Measurements from ENCODE around the gene PFDN4.

PFDN4 gene

DNA sequence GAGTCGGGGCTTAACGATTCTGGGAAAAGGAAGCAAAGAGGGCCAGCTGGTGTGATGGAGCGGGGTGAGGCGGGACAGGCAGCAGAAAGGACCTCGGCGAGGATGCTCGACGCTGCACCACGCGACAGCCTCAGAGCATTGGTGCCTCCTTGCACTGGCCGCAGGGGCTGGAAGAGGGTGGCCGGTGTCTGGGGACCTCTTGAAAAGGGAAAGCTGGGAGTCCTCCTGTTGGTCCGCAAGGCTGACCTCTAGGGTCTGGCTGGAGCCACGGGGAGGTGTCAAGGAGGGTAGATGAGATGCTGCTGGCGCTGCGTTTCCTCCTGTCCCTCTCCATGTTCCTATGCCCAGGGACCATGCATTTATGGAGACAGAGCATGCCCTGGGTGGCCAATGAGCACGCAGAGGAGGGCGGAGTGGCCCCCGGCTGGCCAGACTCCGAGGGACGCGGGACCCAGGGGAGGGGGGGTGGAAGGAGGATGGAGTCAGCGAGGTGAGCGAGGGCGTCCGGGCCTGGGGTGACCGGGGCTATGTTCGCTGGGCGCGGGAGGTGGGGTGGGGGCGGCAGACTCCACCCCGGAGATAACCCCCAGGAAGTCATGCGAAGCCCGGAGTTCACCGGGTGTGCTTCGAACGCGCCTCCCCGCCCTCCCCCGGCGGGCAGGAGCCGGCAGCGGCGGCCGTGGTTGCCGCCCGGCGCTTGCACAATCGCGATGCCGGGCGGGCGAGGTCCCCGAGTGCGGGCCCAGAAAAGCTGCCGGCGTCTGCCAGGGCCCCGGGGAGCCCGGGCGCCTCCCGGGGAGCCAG, 34.0 kb upstream of the PFDN4 start, which contains the start of gene CYP24A1:
Gene CYP24A1, minus strand, starts transcription at position 334 of the 804 bp plus-strand sequence. CDS start 407 bp downstream, outside the sequence.
- H3K4me3 ChIP-seq (ENCODE audit: insufficient read depth, low read depth, low read length, poor library complexity, severe bottlenecking) = peak within 1 kb of the TSS; percentile 30

DNA sequence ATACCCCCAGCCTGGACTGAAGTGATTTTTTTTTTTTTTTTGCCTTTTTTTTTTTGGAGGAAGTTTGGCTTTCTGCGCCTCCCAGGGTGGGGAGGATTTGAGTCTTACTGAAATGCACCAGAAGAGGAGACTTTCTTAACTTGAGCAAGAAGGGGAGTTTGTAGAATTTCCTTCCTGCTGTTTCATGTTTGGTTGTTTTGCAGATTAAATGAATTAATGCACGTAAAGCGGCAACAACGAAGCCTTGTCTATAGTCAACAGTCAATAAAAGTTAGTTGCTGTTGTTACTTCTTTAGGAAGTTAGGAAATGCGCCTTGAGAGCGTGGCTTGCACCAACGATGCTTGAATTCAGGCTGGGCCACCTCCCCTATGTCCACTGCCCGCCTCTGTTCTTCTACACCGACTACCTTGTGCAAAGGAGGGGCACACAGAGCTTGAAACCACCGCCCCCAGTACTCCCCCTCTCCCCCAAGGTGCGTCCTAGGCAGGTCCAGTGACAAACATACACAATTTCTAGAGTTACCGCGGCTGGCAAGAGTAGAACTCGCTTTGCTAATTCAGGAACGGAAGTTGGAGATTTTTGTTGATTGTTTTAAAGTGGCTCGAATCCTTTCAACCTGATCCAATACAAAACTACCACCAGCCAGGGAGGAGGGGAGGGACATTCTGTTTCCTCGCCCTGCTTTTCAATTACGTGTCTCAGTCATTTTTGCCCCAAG, 33.3 kb upstream of the PFDN4 start:
- Histone ChIP-seq H3K27ac (ENCODE audit: insufficient read depth, low read length, poor library complexity, severe bottlenecking) (no peak overlapping the region), H3K27me3 (replicated peaks; ENCODE audit: control insufficient read depth, insufficient read depth, low read length, poor library complexity, severe bottlenecking) (peaks cover 34% of the 10 kb centered on the region), H3K4me3 (ENCODE audit: insufficient read depth, low read depth, low read length, poor library complexity, severe bottlenecking) (peak overlapping the region; percentile 30), H3K4me1 (ENCODE audit: control insufficient read depth, insufficient read depth, low read length, poor library complexity, severe bottlenecking) (peaks cover 7% of the 10 kb centered on the region), H3K36me3 (ENCODE audit: control insufficient read depth, insufficient read depth, low read length) (no peaks in the 10 kb centered on the region), H3K9me3 (ENCODE audit: control insufficient read depth, low read length) (no peaks in the 10 kb centered on the region)
- DNase-seq = no peak

More for the DNA sequence above, 34.0 kb upstream of the PFDN4 start, which contains the start of gene CYP24A1:
- Histone ChIP-seq H3K4me1 (ENCODE audit: control insufficient read depth, insufficient read depth, low read length, poor library complexity, severe bottlenecking) (peaks cover 7% of the 10 kb centered on the region), H3K27me3 (replicated peaks; ENCODE audit: control insufficient read depth, insufficient read depth, low read length, poor library complexity, severe bottlenecking) (peaks cover 34% of the 10 kb centered on the region), H3K9me3 (ENCODE audit: control insufficient read depth, low read length) (no peaks in the 10 kb centered on the region), H3K27ac (ENCODE audit: insufficient read depth, low read length, poor library complexity, severe bottlenecking) (no peak within 1 kb of the TSS), H3K36me3 (ENCODE audit: control insufficient read depth, insufficient read depth, low read length) (no peaks in the 10 kb centered on the region)
- no peak for DNase-seq

DNA sequence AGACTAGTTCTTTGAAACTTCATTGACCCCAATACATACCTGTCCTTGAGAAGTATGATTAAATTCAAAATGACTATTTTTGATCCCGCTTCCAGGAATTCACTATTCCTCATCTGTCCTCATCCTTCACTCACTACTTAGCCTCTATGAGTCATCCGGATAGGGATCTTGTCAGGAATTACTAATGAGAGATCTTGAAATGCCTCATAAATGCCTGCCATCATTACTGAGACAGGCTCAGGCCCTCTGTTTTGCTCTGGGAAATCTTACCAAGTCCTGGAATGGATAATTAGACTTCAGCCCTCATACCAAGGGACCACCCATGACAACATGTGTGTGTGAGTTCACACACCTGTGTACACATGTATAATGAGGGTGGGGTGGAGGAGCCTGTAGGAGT, 31.3 kb upstream of the PFDN4 start:
- peaks cover 7% of the 10 kb centered on the region for H3K4me1 ChIP-seq (ENCODE audit: control insufficient read depth, insufficient read depth, low read length, poor library complexity, severe bottlenecking)
- no peak for DNase-seq
- H3K9me3 ChIP-seq (ENCODE audit: control insufficient read depth, low read length) = no peaks in the 10 kb centered on the region
- no peak overlapping the region for H3K4me3 ChIP-seq (ENCODE audit: insufficient read depth, low read depth, low read length, poor library complexity, severe bottlenecking)
- peaks cover 25% of the 10 kb centered on the region for H3K27me3 ChIP-seq (replicated peaks; ENCODE audit: control insufficient read depth, insufficient read depth, low read length, poor library complexity, severe bottlenecking)
- no peaks in the 10 kb centered on the region for H3K36me3 ChIP-seq (ENCODE audit: control insufficient read depth, insufficient read depth, low read length)
- no peak overlapping the region for H3K27ac ChIP-seq (ENCODE audit: insufficient read depth, low read length, poor library complexity, severe bottlenecking)

DNA sequence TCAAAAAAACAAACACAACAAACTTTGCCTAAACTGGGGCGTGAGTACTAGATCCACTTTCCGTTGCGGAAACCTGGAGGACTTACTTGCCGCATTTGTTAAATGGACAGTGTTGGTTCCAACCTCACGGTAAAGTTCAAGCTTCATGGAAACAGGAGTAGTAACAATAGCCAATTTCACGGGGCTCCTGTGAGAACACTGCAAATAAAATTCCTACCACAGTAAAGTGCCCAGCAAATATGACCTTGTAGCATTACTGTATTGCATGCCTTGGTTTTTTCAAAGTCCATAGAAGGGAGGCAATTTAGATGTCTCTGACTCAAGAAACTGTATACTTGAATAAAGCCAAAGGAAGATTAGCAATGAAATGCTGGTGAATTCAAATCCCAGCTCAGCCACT, 30.5 kb upstream of the PFDN4 start:
- Histone ChIP-seq H3K9me3 (ENCODE audit: control insufficient read depth, low read length) (no peaks in the 10 kb centered on the region), H3K4me3 (ENCODE audit: insufficient read depth, low read depth, low read length, poor library complexity, severe bottlenecking) (no peak overlapping the region), H3K27me3 (replicated peaks; ENCODE audit: control insufficient read depth, insufficient read depth, low read length, poor library complexity, severe bottlenecking) (peaks cover 19% of the 10 kb centered on the region), H3K36me3 (ENCODE audit: control insufficient read depth, insufficient read depth, low read length) (no peaks in the 10 kb centered on the region), H3K4me1 (ENCODE audit: control insufficient read depth, insufficient read depth, low read length, poor library complexity, severe bottlenecking) (peaks cover 7% of the 10 kb centered on the region), H3K27ac (ENCODE audit: insufficient read depth, low read length, poor library complexity, severe bottlenecking) (no peak overlapping the region)
- DNase-seq = no peak

DNA sequence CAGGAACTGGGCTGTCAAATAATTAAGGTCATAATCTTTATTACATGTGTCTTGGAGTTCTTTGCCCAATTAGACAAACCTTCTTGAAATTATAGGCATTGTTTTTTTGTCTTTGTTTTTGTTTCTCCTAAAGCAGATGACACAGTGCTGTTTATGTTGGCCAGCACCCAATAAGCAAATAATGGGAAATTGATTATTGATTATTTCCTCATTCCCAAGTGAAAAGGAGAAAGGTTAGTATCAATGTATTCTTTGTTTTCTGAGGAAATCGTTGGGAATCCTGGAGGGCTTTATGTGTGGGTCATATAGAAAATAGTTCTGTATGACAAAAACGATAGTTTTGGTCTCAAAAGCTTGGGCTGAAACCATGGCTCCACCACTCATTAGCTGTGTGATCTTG, 29.6 kb upstream of the PFDN4 start:
- H3K27me3 ChIP-seq (replicated peaks; ENCODE audit: control insufficient read depth, insufficient read depth, low read length, poor library complexity, severe bottlenecking) = peaks cover 10% of the 10 kb centered on the region
- H3K4me1 ChIP-seq (ENCODE audit: control insufficient read depth, insufficient read depth, low read length, poor library complexity, severe bottlenecking) = peaks cover 7% of the 10 kb centered on the region
- no peak overlapping the region for H3K4me3 ChIP-seq (ENCODE audit: insufficient read depth, low read depth, low read length, poor library complexity, severe bottlenecking)
- no peaks in the 10 kb centered on the region for H3K36me3 ChIP-seq (ENCODE audit: control insufficient read depth, insufficient read depth, low read length)
- no peak overlapping the region for H3K27ac ChIP-seq (ENCODE audit: insufficient read depth, low read length, poor library complexity, severe bottlenecking)
- DNase-seq = no peak
- H3K9me3 ChIP-seq (ENCODE audit: control insufficient read depth, low read length) = no peaks in the 10 kb centered on the region

DNA sequence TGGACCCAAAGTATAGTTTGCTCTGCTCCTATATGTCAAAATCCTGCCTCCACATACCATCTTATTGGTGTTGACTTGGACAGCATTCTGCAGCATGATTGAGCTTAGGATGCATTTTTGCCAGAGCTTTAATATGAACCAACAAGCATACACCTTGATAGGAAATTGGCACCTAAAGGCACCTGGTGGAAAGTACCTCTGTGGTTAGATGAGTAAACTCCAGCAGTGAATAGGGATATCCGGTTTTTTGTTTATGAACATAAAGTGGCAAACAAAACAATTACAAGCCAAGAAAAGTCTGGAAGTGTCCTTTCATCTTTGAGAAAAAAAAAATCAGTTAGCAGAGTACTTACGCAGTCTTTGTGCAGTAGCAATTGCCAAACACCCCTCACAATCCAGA, 27.9 kb upstream of the PFDN4 start:
- Histone ChIP-seq H3K4me3 (ENCODE audit: insufficient read depth, low read depth, low read length, poor library complexity, severe bottlenecking) (no peak overlapping the region), H3K27me3 (replicated peaks; ENCODE audit: control insufficient read depth, insufficient read depth, low read length, poor library complexity, severe bottlenecking) (no peaks in the 10 kb centered on the region), H3K27ac (ENCODE audit: insufficient read depth, low read length, poor library complexity, severe bottlenecking) (no peak overlapping the region), H3K36me3 (ENCODE audit: control insufficient read depth, insufficient read depth, low read length) (no peaks in the 10 kb centered on the region), H3K9me3 (ENCODE audit: control insufficient read depth, low read length) (no peaks in the 10 kb centered on the region), H3K4me1 (ENCODE audit: control insufficient read depth, insufficient read depth, low read length, poor library complexity, severe bottlenecking) (no peaks in the 10 kb centered on the region)
- no peak for DNase-seq

DNA sequence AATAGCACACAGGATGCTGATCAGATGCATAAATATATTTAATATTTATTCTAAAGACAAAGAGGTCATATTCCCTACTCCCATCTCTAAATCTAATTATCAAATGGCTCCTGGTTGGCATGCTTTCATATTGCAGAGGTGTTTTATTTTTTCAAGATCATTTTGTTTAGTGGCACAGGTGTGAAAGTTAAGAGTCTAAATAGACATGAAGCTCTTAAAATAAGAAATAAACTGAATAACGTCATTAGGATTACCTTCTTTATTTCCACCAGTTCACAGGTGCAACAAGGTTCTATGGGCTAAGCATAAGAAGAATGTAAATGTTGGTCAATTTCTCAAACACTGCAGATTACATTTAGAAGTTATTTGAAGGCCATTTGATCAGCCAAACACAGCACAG, 27.0 kb upstream of the PFDN4 start:
- no peak for DNase-seq
- Histone ChIP-seq H3K27ac (ENCODE audit: insufficient read depth, low read length, poor library complexity, severe bottlenecking) (no peak overlapping the region), H3K4me3 (ENCODE audit: insufficient read depth, low read depth, low read length, poor library complexity, severe bottlenecking) (no peak overlapping the region), H3K36me3 (ENCODE audit: control insufficient read depth, insufficient read depth, low read length) (no peaks in the 10 kb centered on the region), H3K4me1 (ENCODE audit: control insufficient read depth, insufficient read depth, low read length, poor library complexity, severe bottlenecking) (no peaks in the 10 kb centered on the region), H3K9me3 (ENCODE audit: control insufficient read depth, low read length) (no peaks in the 10 kb centered on the region), H3K27me3 (replicated peaks; ENCODE audit: control insufficient read depth, insufficient read depth, low read length, poor library complexity, severe bottlenecking) (no peaks in the 10 kb centered on the region)

DNA sequence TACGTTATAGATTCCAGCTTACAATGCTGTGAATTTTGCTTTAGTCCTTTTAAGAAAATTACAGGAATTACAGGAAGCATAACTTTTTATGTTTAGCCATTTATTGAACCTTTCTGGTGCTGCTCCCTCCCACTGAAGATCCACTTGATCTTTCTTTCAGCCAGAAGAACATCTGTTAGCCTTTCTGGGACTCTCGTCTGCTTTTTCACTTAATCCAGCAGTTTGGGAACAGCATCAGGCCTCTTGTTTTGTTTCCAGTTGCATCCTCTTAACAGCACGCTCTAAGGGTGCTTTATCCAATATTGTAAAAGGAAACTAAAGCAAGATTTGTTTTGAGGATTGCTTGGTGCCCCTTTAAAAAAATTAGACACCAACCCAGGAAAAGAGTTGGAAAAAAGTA, 23.8 kb upstream of the PFDN4 start:
- Histone ChIP-seq H3K9me3 (ENCODE audit: control insufficient read depth, low read length) (no peaks in the 10 kb centered on the region), H3K27ac (ENCODE audit: insufficient read depth, low read length, poor library complexity, severe bottlenecking) (no peak overlapping the region), H3K4me1 (ENCODE audit: control insufficient read depth, insufficient read depth, low read length, poor library complexity, severe bottlenecking) (no peaks in the 10 kb centered on the region), H3K27me3 (replicated peaks; ENCODE audit: control insufficient read depth, insufficient read depth, low read length, poor library complexity, severe bottlenecking) (no peaks in the 10 kb centered on the region), H3K36me3 (ENCODE audit: control insufficient read depth, insufficient read depth, low read length) (no peaks in the 10 kb centered on the region), H3K4me3 (ENCODE audit: insufficient read depth, low read depth, low read length, poor library complexity, severe bottlenecking) (no peak overlapping the region)
- no peak for DNase-seq

DNA sequence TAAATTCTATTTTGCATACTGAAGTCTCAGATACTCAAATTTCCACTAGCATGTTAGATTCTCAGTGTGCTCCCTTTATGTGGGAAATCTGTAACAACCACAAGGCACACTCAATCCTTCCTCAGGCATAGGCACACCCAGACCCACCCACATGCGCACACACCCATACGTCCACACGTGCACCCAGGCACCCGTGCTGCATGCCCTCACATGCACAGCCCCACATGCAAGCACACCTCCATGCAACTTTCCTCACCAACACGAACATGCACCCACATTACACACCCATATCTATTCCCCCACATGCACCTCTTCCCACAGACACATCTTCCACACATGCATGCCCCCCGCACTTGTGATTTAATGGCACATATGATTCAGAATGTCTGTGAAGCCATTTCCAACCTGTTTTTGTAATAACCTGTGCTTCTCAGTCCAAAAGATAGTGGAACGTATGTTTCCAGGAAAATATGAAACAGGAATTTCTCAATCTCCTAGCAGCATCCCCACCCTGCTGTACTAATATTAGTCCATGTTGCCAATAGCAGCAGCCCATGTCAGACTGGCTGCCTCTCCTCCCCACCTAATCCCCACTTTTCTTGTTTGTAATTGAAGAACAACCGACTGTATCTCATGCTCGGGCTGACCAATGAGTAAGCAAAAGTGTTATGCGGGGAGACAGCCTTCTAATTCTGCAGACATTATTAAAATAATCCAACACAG, 22.8 kb upstream of the PFDN4 start:
- Histone ChIP-seq H3K27me3 (replicated peaks; ENCODE audit: control insufficient read depth, insufficient read depth, low read length, poor library complexity, severe bottlenecking) (no peaks in the 10 kb centered on the region), H3K36me3 (ENCODE audit: control insufficient read depth, insufficient read depth, low read length) (no peaks in the 10 kb centered on the region), H3K27ac (ENCODE audit: insufficient read depth, low read length, poor library complexity, severe bottlenecking) (no peak overlapping the region), H3K4me1 (ENCODE audit: control insufficient read depth, insufficient read depth, low read length, poor library complexity, severe bottlenecking) (no peaks in the 10 kb centered on the region), H3K4me3 (ENCODE audit: insufficient read depth, low read depth, low read length, poor library complexity, severe bottlenecking) (no peak overlapping the region), H3K9me3 (ENCODE audit: control insufficient read depth, low read length) (no peaks in the 10 kb centered on the region)
- no peak for DNase-seq

All from effector memory CD4-positive, alpha-beta T cell (primary cell).